K562 (cell line): ENCODE results near the gene CYB5B. TPM values are rescaled to one million over a fixed set of nuclear protein-coding genes. Genes with fewer than 3 reads are reported as not detected.

Experiments used
- FIP1L1 ChIP-seq: fragments of 200-400 bp; formaldehyde crosslinking; IDR thresholded peaks from 2 replicates; pipeline ENCODE4 v1.6.1; 2018; ENCODE audit warnings: mild to moderate bottlenecking, low read depth, low read length; ENCODE audit not compliant: poor library complexity, severe bottlenecking
- FOXJ2 ChIP-seq: fragments of 200-800 bp; sonication (Bioruptor generic); IDR thresholded peaks from 2 replicates; pipeline ENCODE4 v1.6.1; 2016; ENCODE audit warnings: missing genetic modification characterization, missing compliant biosample characterization
- HNRNPK ChIP-seq: fragments of 200-400 bp; formaldehyde crosslinking; IDR thresholded peaks from one replicate; pipeline ENCODE4 v1.6.1; 2018; ENCODE audit warnings: mild to moderate bottlenecking, low read depth, low read length; ENCODE audit not compliant: poor library complexity, severe bottlenecking
- KLF6 ChIP-seq: fragments of 250-450 bp; sonication (Bioruptor Pico); IDR thresholded peaks from 2 replicates; pipeline ENCODE4 v1.4.0; 2020; ENCODE audit warnings: mild to moderate bottlenecking, moderate library complexity, borderline replicate concordance
- MAFK ChIP-seq: IDR thresholded peaks from 2 replicates; pipeline ENCODE4 v1.6.1; 2011; ENCODE audit warnings: low read length, improper control_type of control experiment
- NRF1 ChIP-seq, 2 experiments: fragments of 450-650 bp; IDR thresholded peaks in 1 of 2; conservative IDR thresholded peaks in 1 of 2; 2 replicates each; pipeline ENCODE4 v1.6.1; 2014; ENCODE audit warnings: mild to moderate bottlenecking in 2 of 2
- RFX1 ChIP-seq: fragments of 450-650 bp; IDR thresholded peaks from 2 replicates; pipeline ENCODE4 v1.6.1; 2016; ENCODE audit warnings: mild to moderate bottlenecking, moderate library complexity
- RHOXF2B ChIP-seq: fragments of 250-450 bp; sonication (Bioruptor Pico); conservative IDR thresholded peaks from 2 replicates; pipeline ENCODE4 v1.5.1; 2021
- SRSF7 ChIP-seq: fragments of 200-400 bp; formaldehyde crosslinking; optimal IDR thresholded peaks from 2 replicates; pipeline ENCODE3; 2017; ENCODE audit warnings: mild to moderate bottlenecking, low read depth, low read length
- ZBTB1 ChIP-seq: sonication (generic); formaldehyde crosslinking; IDR thresholded peaks from 2 replicates; pipeline ENCODE4 v1.8.1; 2023; ENCODE audit warnings: missing genetic modification reagents, low read depth, mild to moderate bottlenecking, borderline replicate concordance
- ZNF436 ChIP-seq: fragments of 250-450, 450-650 bp; sonication (Bioruptor Pico); formaldehyde crosslinking; IDR thresholded peaks from 2 replicates; pipeline ENCODE4 v1.7.0; 2020; ENCODE audit warnings: mild to moderate bottlenecking
- ZNF780A ChIP-seq: fragments of 250-450 bp; sonication (Bioruptor Pico); IDR thresholded peaks from 2 replicates; pipeline ENCODE4 v1.5.0; 2021; ENCODE audit warnings: mild to moderate bottlenecking
- polyA plus RNA-seq, 8 experiments: library from polyadenylated mRNA; depleted of rRNA in 4 of 8; stranded (reverse) in 5 of 8; unstranded in 3 of 8; fragments of >200 nt; fragmentation: Nextera tagmentation in 2 of 8; fragmentation: Illumina TruSeq in 1 of 8; extraction: Ambion mirVana in 2 of 8; extraction: Trizol in 1 of 8; gene quantifications; 2 replicates each; pipeline versions ENCODE4 v1.2.1 to v1.2.3, GENCODE V29; 2011 to 2014; ENCODE audit warnings: inconsistent platforms in 1 of 8, missing spikeins in 1 of 8
- total RNA-seq, 7 experiments: library from RNA; depleted of rRNA in 6 of 7; stranded (reverse); fragments of >200 nt in 6 of 7; fragmentation: Illumina TruSeq in 2 of 7; extraction: Trizol in 2 of 7; gene quantifications; 2 replicates each; pipeline versions ENCODE4 v1.2.1 to v1.2.3, GENCODE V29; 2011 to 2021; ENCODE audit warnings: low replicate concordance in 1 of 7
- TF ChIP-seq, protein P1 (sequence below): fragments of 250-450 bp; sonication (Bioruptor Pico); IDR thresholded peaks from 2 replicates; pipeline ENCODE4 v1.4.0; 2020
- TF ChIP-seq, protein P2 (sequence below): fragments of 450-650 bp; IDR thresholded peaks from 2 replicates; pipeline ENCODE4 v1.7.0; 2016; ENCODE audit warnings: borderline replicate concordance

Gene CYB5B
- total and polyA plus RNA-seq, 9 of the 15 experiments (the other 6 are each of a cell fraction or from before 2014, with no cell fraction given), result 29.9 to 274 (median 136) TPM

DNA sequence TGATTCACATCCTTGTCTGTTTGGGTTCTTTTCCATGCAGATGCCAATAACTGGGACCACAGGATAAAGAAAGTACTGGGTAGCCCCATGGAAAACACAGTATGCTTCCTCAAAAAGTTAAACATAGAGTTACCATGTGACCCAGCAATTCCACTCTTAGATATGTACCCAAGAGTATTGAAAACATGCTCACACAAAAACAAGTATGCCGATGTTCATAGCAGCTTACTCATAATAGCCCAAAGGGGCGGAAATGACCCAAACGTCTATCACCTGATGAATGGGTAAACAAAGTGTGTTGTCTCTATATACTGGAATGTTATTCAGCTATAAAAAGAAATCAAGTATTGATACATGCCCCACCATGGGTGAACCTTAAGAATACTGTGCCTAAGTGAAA, 55.4 kb downstream of the CYB5B start (continued):
- TF ChIP-seq, protein P1, sequence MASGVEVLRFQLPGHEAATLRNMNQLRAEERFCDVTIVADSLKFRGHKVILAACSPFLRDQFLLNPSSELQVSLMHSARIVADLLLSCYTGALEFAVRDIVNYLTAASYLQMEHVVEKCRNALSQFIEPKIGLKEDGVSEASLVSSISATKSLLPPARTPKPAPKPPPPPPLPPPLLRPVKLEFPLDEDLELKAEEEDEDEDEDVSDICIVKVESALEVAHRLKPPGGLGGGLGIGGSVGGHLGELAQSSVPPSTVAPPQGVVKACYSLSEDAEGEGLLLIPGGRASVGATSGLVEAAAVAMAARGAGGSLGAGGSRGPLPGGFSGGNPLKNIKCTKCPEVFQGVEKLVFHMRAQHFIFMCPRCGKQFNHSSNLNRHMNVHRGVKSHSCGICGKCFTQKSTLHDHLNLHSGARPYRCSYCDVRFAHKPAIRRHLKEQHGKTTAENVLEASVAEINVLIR (CRISPR knock-in tag), result no peak
- no peak for TF ChIP-seq ZNF780A (CRISPR knock-in tag)
- no peak for TF ChIP-seq MAFK
- TF ChIP-seq FOXJ2 (tag), result no peak
- no peak for TF ChIP-seq RFX1
- TF ChIP-seq NRF1 (conservative IDR thresholded peaks at IDR 0.05 in 1 of 2, IDR thresholded peaks at IDR 0.05 in 1 of 2), result no peak
- TF ChIP-seq, protein P2, sequence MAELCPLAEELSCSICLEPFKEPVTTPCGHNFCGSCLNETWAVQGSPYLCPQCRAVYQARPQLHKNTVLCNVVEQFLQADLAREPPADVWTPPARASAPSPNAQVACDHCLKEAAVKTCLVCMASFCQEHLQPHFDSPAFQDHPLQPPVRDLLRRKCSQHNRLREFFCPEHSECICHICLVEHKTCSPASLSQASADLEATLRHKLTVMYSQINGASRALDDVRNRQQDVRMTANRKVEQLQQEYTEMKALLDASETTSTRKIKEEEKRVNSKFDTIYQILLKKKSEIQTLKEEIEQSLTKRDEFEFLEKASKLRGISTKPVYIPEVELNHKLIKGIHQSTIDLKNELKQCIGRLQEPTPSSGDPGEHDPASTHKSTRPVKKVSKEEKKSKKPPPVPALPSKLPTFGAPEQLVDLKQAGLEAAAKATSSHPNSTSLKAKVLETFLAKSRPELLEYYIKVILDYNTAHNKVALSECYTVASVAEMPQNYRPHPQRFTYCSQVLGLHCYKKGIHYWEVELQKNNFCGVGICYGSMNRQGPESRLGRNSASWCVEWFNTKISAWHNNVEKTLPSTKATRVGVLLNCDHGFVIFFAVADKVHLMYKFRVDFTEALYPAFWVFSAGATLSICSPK, result no peak
- TF ChIP-seq FIP1L1, result no peak
- no peak for TF ChIP-seq KLF6 (CRISPR knock-in tag)
- TF ChIP-seq RHOXF2B, result no peak
- no peak for TF ChIP-seq ZNF436 (CRISPR knock-in tag)
- TF ChIP-seq SRSF7, result no peak
- TF ChIP-seq HNRNPK, result no peak
- TF ChIP-seq ZBTB1 (CRISPR knock-in tag), result no peak
